ENCODE data around the gene APOL4.
"Not testable (repeated sequence)": the region's sequence is repeated elsewhere in the genome, so short reads cannot be mapped to it uniquely, and the experiment has no call there.

APOL4 gene

GRCh38 chr22:36204001-36204631 lies 2.5 kb upstream of the APOL4 start:
- Histone ChIP-seq H3K4me3 (replicated peaks; ENCODE audit: insufficient read depth, low read length) (no peak overlapping the region), H3K27me3 (ENCODE audit: insufficient read depth, poor library complexity, severe bottlenecking) (no peaks in the 10 kb centered on the region), H3K27ac (replicated peaks) (no peak overlapping the region)
- DNase-seq (ENCODE audit: low read depth in 1 of 2, low spot score in 1 of 2): no peak
- TF ChIP-seq CTCF (IDR thresholded peaks at IDR 0.05; ENCODE audit: insufficient read depth, low read length): no peak
- TF ChIP-seq GABPA (IDR thresholded peaks at IDR 0.05; ENCODE audit: low read depth): no peak
- no peak for TF ChIP-seq POLR2AphosphoS5 (IDR thresholded peaks at IDR 0.05; ENCODE audit: low read depth)
- no peak for TF ChIP-seq REST (IDR thresholded peaks at IDR 0.05; ENCODE audit: insufficient replicate concordance, low read depth)
- TF ChIP-seq SPI1 (IDR thresholded peaks at IDR 0.05; ENCODE audit: borderline replicate concordance, low read depth): no peak

GRCh38 chr22:36203441-36203840 lies 1.8 kb upstream of the APOL4 start:
- H3K4me3 ChIP-seq (replicated peaks; ENCODE audit: insufficient read depth, low read length); H3K27me3 ChIP-seq (ENCODE audit: insufficient read depth, poor library complexity, severe bottlenecking); DNase-seq (ENCODE audit: low read depth in 1 of 2, low spot score in 1 of 2); H3K27ac ChIP-seq (replicated peaks): not testable (repeated sequence)

GRCh38 chr22:36202906-36203305 lies 1.3 kb upstream of the APOL4 start:
- H3K4me3 ChIP-seq (replicated peaks; ENCODE audit: insufficient read depth, low read length); H3K27ac ChIP-seq (replicated peaks); H3K27me3 ChIP-seq (ENCODE audit: insufficient read depth, poor library complexity, severe bottlenecking); DNase-seq (ENCODE audit: low read depth in 1 of 2, low spot score in 1 of 2): not testable (repeated sequence)

- not testable (repeated sequence) for DNase-seq (ENCODE audit: low read depth in 1 of 2, low spot score in 1 of 2); H3K4me3 ChIP-seq (replicated peaks; ENCODE audit: insufficient read depth, low read length); H3K27ac ChIP-seq (replicated peaks); H3K27me3 ChIP-seq (ENCODE audit: insufficient read depth, poor library complexity, severe bottlenecking)
These were observed 584 bp downstream of the APOL4 start for GRCh38 chr22:36201025-36201424.

GRCh38 chr22:36199001-36199551 lies 2.5 kb downstream of the APOL4 start:
- TF ChIP-seq CTCF (IDR thresholded peaks at IDR 0.05; ENCODE audit: insufficient read depth, low read length): no peak
- no peak for TF ChIP-seq GABPA (IDR thresholded peaks at IDR 0.05; ENCODE audit: low read depth)
- no peak for TF ChIP-seq POLR2AphosphoS5 (IDR thresholded peaks at IDR 0.05; ENCODE audit: low read depth)
- no peak for TF ChIP-seq SPI1 (IDR thresholded peaks at IDR 0.05; ENCODE audit: borderline replicate concordance, low read depth)
- TF ChIP-seq REST (IDR thresholded peaks at IDR 0.05; ENCODE audit: insufficient replicate concordance, low read depth): no peak
- no peak for DNase-seq (ENCODE audit: low read depth in 1 of 2, low spot score in 1 of 2)
- H3K4me3 ChIP-seq (replicated peaks; ENCODE audit: insufficient read depth, low read length): no peak overlapping the region
- H3K27ac ChIP-seq (replicated peaks): no peak overlapping the region
- H3K27me3 ChIP-seq (ENCODE audit: insufficient read depth, poor library complexity, severe bottlenecking): no peaks in the 10 kb centered on the region

Data from HL-60 (cell line).